Fibroblast of pulmonary artery (primary cell): ENCODE results near the gene LOXL1.

Source experiments
- DNase-seq: peaks from one replicate; pipeline ENCODE4 v3.0.0-alpha.2; 2010; ENCODE audit warnings: low read depth
- H3K4me3 ChIP-seq: replicated peaks from 2 replicates; pipeline ENCODE4 v1.5.1; 2011; ENCODE audit warnings: low read depth, mild to moderate bottlenecking, control low read depth, low read length, moderate library complexity
- CTCF ChIP-seq: IDR thresholded peaks from 2 replicates; pipeline ENCODE4 v1.5.1; 2011; ENCODE audit warnings: mild to moderate bottlenecking, control low read depth, low read length, inconsistent platforms; ENCODE audit errors: missing control alignments

The LOXL1 gene

GRCh38 chr15:73901126-73901810 lies 25.0 kb upstream of the LOXL1 start:
- DNase-seq: no peak
- no peak overlapping the region for H3K4me3 ChIP-seq
- no peak for TF ChIP-seq CTCF

GRCh38 chr15:73902121-73903020 lies 23.9 kb upstream of the LOXL1 start:
- no peak for TF ChIP-seq CTCF
- no peak overlapping the region for H3K4me3 ChIP-seq
- no peak for DNase-seq

- no peak for DNase-seq
- TF ChIP-seq CTCF: no peak
Observed at GRCh38 chr15:73904026-73904815, 22.0 kb upstream of the LOXL1 start.

GRCh38 chr15:73905225-73905827 lies 20.9 kb upstream of the LOXL1 start:
- TF ChIP-seq CTCF: no peak
- no peak overlapping the region for H3K4me3 ChIP-seq
- no peak for DNase-seq

More at GRCh38 chr15:73904026-73904815, 22.0 kb upstream of the LOXL1 start:
- H3K4me3 ChIP-seq: no peak overlapping the region

GRCh38 chr15:73906346-73907034 lies 19.8 kb upstream of the LOXL1 start:
- TF ChIP-seq CTCF: no peak
- no peak for DNase-seq
- H3K4me3 ChIP-seq: no peak overlapping the region

- TF ChIP-seq CTCF: no peak
- H3K4me3 ChIP-seq: no peak overlapping the region
- no peak for DNase-seq
Observed at GRCh38 chr15:73907035-73907408, 19.2 kb upstream of the LOXL1 start.
